GM12878 (cell line): ENCODE data around the gene ZNF366. TPM values are rescaled to one million over a fixed set of nuclear protein-coding genes. Genes with fewer than 3 reads are reported as not detected.

Experiments used
- ATAC-seq: fragments of 200-7000 bp; cut with Tn5 transposase; 3 replicates; pipeline ENCODE4 v1.9.1; 2020; ENCODE audit warnings: mild to moderate bottlenecking, moderate library complexity
- BruUV-seq: library from RNA; stranded (reverse); fragments of 400-500 nt; replicated peaks from 2 replicates; lab custom pipeline; 2021; lab: Mats Ljungman, UMichigan
- CTCF ChIA-PET: fragments of 300-600 bp; sonication (Branson Sonifier 250); formaldehyde crosslinking; extraction: SDS; loops from one replicate; lab custom pipeline; 2021; ENCODE audit warnings: inconsistent platforms; lab: Yijun Ruan, JAX
- POLR2A ChIA-PET: fragments of 350-600 bp; formaldehyde crosslinking; extraction: SDS; loops from one replicate; lab custom pipeline; 2021; ENCODE audit warnings: inconsistent platforms; lab: Charles Lee
- RAD21 ChIA-PET: fragments of 300-600 bp; sonication (Branson Sonifier 250); formaldehyde crosslinking; loops from one replicate; lab custom pipeline; 2023; ENCODE audit warnings: antibody characterized with exemption; ENCODE audit not compliant: unreplicated experiment; lab: Charles Lee
- SMC1A ChIA-PET: fragments of 300-600 bp; sonication (Branson Sonifier 250); formaldehyde crosslinking; loops from one replicate; lab custom pipeline; 2023; ENCODE audit not compliant: unreplicated experiment, uncharacterized antibody; lab: Charles Lee
- DNase-seq: peaks from one replicate; pipeline ENCODE4 v3.0.0-alpha.2; 2011; ENCODE audit warnings: low read depth, low spot score
- FAIRE-seq: peaks from 3 replicates; lab custom pipeline; 2011; peaks lifted over from hg19 to GRCh38; lab: Jason Lieb, UNC
- H2AFZ ChIP-seq: 2 replicates; pipeline ENCODE4 v1.6.0; 2011; ENCODE audit warnings: low read depth, low read length, control low read depth; ENCODE audit not compliant: control insufficient read depth
- H3K27ac ChIP-seq: 2 replicates; pipeline ENCODE4 v1.5.1; 2011; ENCODE audit warnings: control low read depth; ENCODE audit not compliant: control insufficient read depth, insufficient read depth
- H3K27me3 ChIP-seq, 2 experiments: replicated peaks in 1 of 2; 2 replicates each; pipeline versions ENCODE4 v1.6.0 to v1.6.1; 2011; ENCODE audit warnings: low read length in 1 of 2; ENCODE audit not compliant: control insufficient read depth in 2 of 2, insufficient read depth in 2 of 2
- H3K36me3 ChIP-seq, 2 experiments: 2 replicates each; pipeline ENCODE4 v1.5.1; 2011; ENCODE audit warnings: low read length in 1 of 2; ENCODE audit not compliant: control insufficient read depth in 2 of 2, insufficient read depth in 2 of 2
- H3K4me1 ChIP-seq: 2 replicates; pipeline ENCODE4 v1.6.1; 2011; ENCODE audit warnings: mild to moderate bottlenecking, low read length, moderate library complexity, mixed read lengths; ENCODE audit not compliant: control insufficient read depth, insufficient read depth
- H3K4me2 ChIP-seq: 2 replicates; pipeline ENCODE4 v1.6.0; 2011; ENCODE audit warnings: control low read depth; ENCODE audit not compliant: control insufficient read depth, insufficient read depth
- H3K4me3 ChIP-seq: fragments of 200-600 bp; sonication (generic); 2 replicates; pipeline ENCODE4 v1.5.1; 2016
- H3K79me2 ChIP-seq: 2 replicates; pipeline ENCODE4 v1.6.0; 2011; ENCODE audit warnings: low read length; ENCODE audit not compliant: control insufficient read depth, insufficient read depth
- H3K9ac ChIP-seq: 2 replicates; pipeline ENCODE4 v1.8.0; 2011; ENCODE audit warnings: low read length, control low read depth, mixed read lengths; ENCODE audit not compliant: control insufficient read depth, insufficient read depth
- H3K9me3 ChIP-seq: replicated peaks from 3 replicates; pipeline ENCODE4 v1.5.1; 2011; ENCODE audit warnings: mild to moderate bottlenecking, low read length; ENCODE audit not compliant: control insufficient read depth, insufficient read depth
- H4K20me1 ChIP-seq: 2 replicates; pipeline ENCODE4 v1.6.0; 2011; ENCODE audit not compliant: control insufficient read depth, insufficient read depth
- BHLHE40 ChIP-seq, 2 experiments: fragments of 450-650 bp in 1 of 2; IDR thresholded peaks; 2 replicates each; pipeline ENCODE4 v1.6.1; 2011 to 2017; ENCODE audit warnings: low read depth in 2 of 2, borderline replicate concordance in 1 of 2, improper control_type of control experiment in 1 of 2, low read length in 1 of 2, mild to moderate bottlenecking in 1 of 2
- CEBPZ ChIP-seq: fragments of 150-350 bp; IDR thresholded peaks from 2 replicates; pipeline ENCODE4 v1.6.1; 2016; ENCODE audit warnings: low read depth, low read length
- ETV6 ChIP-seq, 2 experiments: fragments of 450-650 bp in 1 of 2; IDR thresholded peaks in 1 of 2; conservative IDR thresholded peaks in 1 of 2; 2 replicates each; pipeline ENCODE4 v1.6.1; 2014; ENCODE audit warnings: antibody characterized with exemption in 1 of 2, borderline replicate concordance in 1 of 2, low read depth in 1 of 2, mild to moderate bottlenecking in 1 of 2, moderate library complexity in 1 of 2
- HDAC2 ChIP-seq: fragments of 200-600 bp; sonication (generic); IDR thresholded peaks from 2 replicates; pipeline ENCODE4 v1.6.1; 2017
- IRF3 ChIP-seq: fragments of 450-650 bp; IDR thresholded peaks from 2 replicates; pipeline ENCODE4 v1.6.1; 2014; ENCODE audit warnings: mild to moderate bottlenecking
- IRF5 ChIP-seq: fragments of 450-650 bp; IDR thresholded peaks from 2 replicates; pipeline ENCODE4 v1.6.1; 2017; ENCODE audit warnings: borderline replicate concordance
- NFXL1 ChIP-seq: fragments of 450-650 bp; IDR thresholded peaks from 2 replicates; pipeline ENCODE4 v1.6.1; 2017; ENCODE audit warnings: antibody characterized with exemption, mild to moderate bottlenecking, borderline replicate concordance
- POLR2AphosphoS5 ChIP-seq: IDR thresholded peaks from 2 replicates; pipeline ENCODE4 v1.6.1; 2011; ENCODE audit warnings: mild to moderate bottlenecking, low read length, inconsistent platforms
- RCOR1 ChIP-seq: conservative IDR thresholded peaks from 2 replicates; pipeline ENCODE4 v1.6.1; 2012; ENCODE audit warnings: low read depth, low read length, improper control_type of control experiment
- SPI1 ChIP-seq: IDR thresholded peaks from 2 replicates; pipeline ENCODE4 v1.6.1; 2011; ENCODE audit warnings: low read depth, mild to moderate bottlenecking, low read length, moderate library complexity, borderline replicate concordance; ENCODE audit not compliant: insufficient read depth
- SREBF2 ChIP-seq: IDR thresholded peaks from 2 replicates; pipeline ENCODE4 v1.6.1; 2012; ENCODE audit warnings: mild to moderate bottlenecking, low read length
- USF2 ChIP-seq: IDR thresholded peaks from 2 replicates; pipeline ENCODE4 v1.6.1; 2011; ENCODE audit warnings: low read depth, low read length, improper control_type of control experiment, borderline replicate concordance
- WRNIP1 ChIP-seq: IDR thresholded peaks from 2 replicates; pipeline ENCODE4 v1.6.1; 2011; ENCODE audit warnings: low read depth, low read length, improper control_type of control experiment, borderline replicate concordance
- WGBS: methylation state at CpG from one replicate; pipeline ENCODE4 v1.1.6; 2016; ENCODE audit warnings: low lambda C conversion rate; ENCODE audit not compliant: insufficient replicate concordance, insufficient coverage; ENCODE audit errors: missing lambda C conversion rate; 5-methylcytosine and 5-hydroxymethylcytosine counted together
- in situ Hi-C: fragments of 300-500 bp; cut with MboI; formaldehyde crosslinking; loops from 9 replicates; pipeline ENCODE4 v1.14.3; 2018; ENCODE audit warnings: mixed read lengths
- intact Hi-C: fragments of 100-400 bp; cut with micrococcal nuclease; formaldehyde crosslinking; loops from one replicate; pipeline ENCODE4 v1.14.2; 2022; ENCODE audit not compliant: unreplicated experiment
- polyA plus RNA-seq, 11 experiments: library from polyadenylated mRNA; depleted of rRNA in 4 of 11; unstranded in 6 of 11; stranded (reverse) in 5 of 11; fragments of >200 nt; fragmentation: Nextera tagmentation in 4 of 11; fragmentation: Illumina TruSeq in 1 of 11; extraction: Ambion mirVana in 4 of 11; extraction: Trizol in 1 of 11; gene quantifications; 1 replicate in 1 of 11; 2 replicates in 10 of 11; pipeline versions ENCODE4 v1.2.1 to v1.2.3, GENCODE V29; 2011 to 2016; ENCODE audit warnings: inconsistent platforms in 2 of 11, missing spikeins in 2 of 11, low read depth in 1 of 11
- total RNA-seq, 4 experiments: library from RNA; depleted of rRNA in 3 of 4; stranded (reverse); fragments of >200 nt in 3 of 4; fragmentation: Illumina TruSeq in 1 of 4; extraction: Trizol in 1 of 4; gene quantifications; 2 replicates each; pipeline versions ENCODE4 v1.2.1 to v1.2.3, GENCODE V29; 2013 to 2021

ZNF366 gene
- total and polyA plus RNA-seq, 10 of the 15 experiments (the other 5 are each of a cell fraction or from before 2014, with no cell fraction given): 0.01 to 0.18 (median 0.04) TPM; not detected in 6

GRCh38 chr5:72457491-72457890, 49.7 kb downstream of the ZNF366 start:
- no peak for ATAC-seq
- WGBS: 93% methylated on average over 1 of the region's 1 CpG
- TF ChIP-seq IRF3: no peak
- TF ChIP-seq IRF5: no peak
- no peak for TF ChIP-seq SPI1
- TF ChIP-seq POLR2AphosphoS5: no peak
- no peak for TF ChIP-seq RCOR1
- TF ChIP-seq SREBF2: no peak
- no peak for TF ChIP-seq ETV6 (conservative IDR thresholded peaks at IDR 0.05 in 1 of 2, IDR thresholded peaks at IDR 0.05 in 1 of 2; ENCODE audit: borderline replicate concordance in 1 of 2, low read depth in 1 of 2)
- no peak for TF ChIP-seq NFXL1
- TF ChIP-seq USF2: no peak
- no peak for TF ChIP-seq HDAC2
- no peak for TF ChIP-seq WRNIP1
- TF ChIP-seq CEBPZ: no peak
- no peak for TF ChIP-seq BHLHE40 (IDR thresholded peaks at IDR 0.05; ENCODE audit: borderline replicate concordance in 1 of 2, low read depth in 2 of 2, low read length in 1 of 2)

More at GRCh38 chr5:72457491-72457890, 49.7 kb downstream of the ZNF366 start:
- RAD21 ChIA-PET: interaction anchor here (1.0 to 1.3 kb wide), 4 partner anchors 11 to 67 kb away, joined by 3 read pairs; no protein-coding TSS in a partner anchor
- Histone ChIP-seq H3K36me3 (no peaks in the 10 kb centered on the region; a peak in 1 of 4 replicates), H3K9me3 (no peaks in the 10 kb centered on the region), H3K27me3 (no peaks in the 10 kb centered on the region), H3K4me1 (peaks cover 22% of the 10 kb centered on the region), H2AFZ (no peak overlapping the region), H3K4me3 (no peak overlapping the region), H3K9ac (no peak overlapping the region), H4K20me1 (no peaks in the 10 kb centered on the region), H3K27ac (no peak overlapping the region), H3K79me2 (no peaks in the 10 kb centered on the region), H3K4me2 (no peak overlapping the region)
- FAIRE-seq (no peak), DNase-seq (no peak)
- in situ Hi-C loops: no loop called here
- SMC1A ChIA-PET: interaction anchor here (0.9 to 9.4 kb wide), 12 partner anchors 8 to 66 kb away, joined by 3 to 141 read pairs (median 6); no protein-coding TSS in a partner anchor
- BruUV-seq: no TSS peak
- POLR2A ChIA-PET: interaction anchor here (1.3 to 2.1 kb wide), 2 partner anchors 16 to 18 kb away, joined by 4 to 5 read pairs; no protein-coding TSS in a partner anchor
- CTCF ChIA-PET: interaction anchor here (1.0 to 2.3 kb wide), 6 partner anchors 9 to 66 kb away, joined by 3 to 9 read pairs (median 4); no protein-coding TSS in a partner anchor
- intact Hi-C loops: no loop called here
